Measurements from ENCODE around the gene SCRN2. TPM values are rescaled to one million over a fixed set of nuclear protein-coding genes. Genes with fewer than 3 reads are reported as not detected.
A peak's percentile ranks its signal among the peaks of the same experiment; 100 is the strongest.

Gene SCRN2
- total and polyA plus RNA-seq, 2 experiments from 2014 or later: 40.6 to 45.5 TPM

- Histone ChIP-seq H3K36me3 (ENCODE audit: insufficient read depth) (no peaks in the 10 kb centered on the region), H2AFZ (peak overlapping the region; percentile 85), H3K4me3 (no peak overlapping the region), H3K27ac (ENCODE audit: low read depth) (no peak overlapping the region), H3K9me2 (ENCODE audit: insufficient read depth) (no peaks in the 10 kb centered on the region), H3K4me1 (ENCODE audit: insufficient read depth) (peaks cover 16% of the 10 kb centered on the region), H3K79me2 (replicated peaks; ENCODE audit: insufficient read depth) (no peaks in the 10 kb centered on the region), H3F3A (replicated peaks; ENCODE audit: low read depth) (0 out of 2 replicates have a peak, but pooled peaks cover 2% of the 10 kb centered on the region), H3K4me2 (peak overlapping the region; percentile 69), H3K27me3 (ENCODE audit: insufficient read depth) (no peaks in the 10 kb centered on the region), H4K20me1 (replicated peaks; ENCODE audit: insufficient read depth) (no peaks in the 10 kb centered on the region)
- Mint-ChIP-seq H3K4me1 (peaks cover 24% of the 10 kb centered on the region), H3K27me3 (ENCODE audit: insufficient read depth, low read depth, poor library complexity) (peaks cover 20% of the 10 kb centered on the region), H3K4me3 (no peak overlapping the region), H3K36me3 (ENCODE audit: low read depth) (no peaks in the 10 kb centered on the region), H3K9me3 (no peaks in the 10 kb centered on the region), H3K27ac (no peak overlapping the region)
- DNase-seq (ENCODE audit: low spot score) (peak; percentile 55), ATAC-seq (peak; percentile 38)
- peak; percentile 41 for TF ChIP-seq REST (IDR thresholded peaks at IDR 0.05; ENCODE audit: unreplicated experiment)
- no peak for TF ChIP-seq CREB1 (CRISPR knock-in tag; IDR thresholded peaks at IDR 0.05; ENCODE audit: low read depth)
- TF ChIP-seq ETS1 (IDR thresholded peaks at IDR 0.05): no peak
- TF ChIP-seq ZNF331 (CRISPR knock-in tag; IDR thresholded peaks at IDR 0.05; ENCODE audit: low read depth): no peak
These were observed 44.0 kb upstream of the SCRN2 start for GRCh38 chr17:47884905-47885730.

GRCh38 chr17:47884427-47884740 lies 43.3 kb upstream of the SCRN2 start:
- H3K27ac Mint-ChIP-seq: no peak overlapping the region
- no peaks in the 10 kb centered on the region for H3K79me2 ChIP-seq (replicated peaks; ENCODE audit: insufficient read depth)
- no peaks in the 10 kb centered on the region for H3K36me3 ChIP-seq (ENCODE audit: insufficient read depth)
- ATAC-seq (peak; percentile 18), DNase-seq (ENCODE audit: low spot score) (no peak)
- H3K36me3 Mint-ChIP-seq (ENCODE audit: low read depth): no peaks in the 10 kb centered on the region
- H3K4me1 Mint-ChIP-seq: peaks cover 22% of the 10 kb centered on the region
- peak overlapping the region; percentile 85; the same call in 1 of the 2 replicates for H2AFZ ChIP-seq
- no peaks in the 10 kb centered on the region for H3K9me3 Mint-ChIP-seq
- peak overlapping the region; percentile 69 for H3K4me2 ChIP-seq
- peaks cover 20% of the 10 kb centered on the region for H3K27me3 Mint-ChIP-seq (ENCODE audit: insufficient read depth, low read depth, poor library complexity)
- H4K20me1 ChIP-seq (replicated peaks; ENCODE audit: insufficient read depth): no peaks in the 10 kb centered on the region
- H3K27me3 ChIP-seq (ENCODE audit: insufficient read depth): no peaks in the 10 kb centered on the region
- no peak overlapping the region for H3K27ac ChIP-seq (ENCODE audit: low read depth)
- no peak overlapping the region for H3K4me3 Mint-ChIP-seq
- no peaks in the 10 kb centered on the region for H3K9me2 ChIP-seq (ENCODE audit: insufficient read depth)
- H3F3A ChIP-seq (replicated peaks; ENCODE audit: low read depth): 0 out of 2 replicates have a peak, but pooled peaks cover 2% of the 10 kb centered on the region
- peaks cover 16% of the 10 kb centered on the region for H3K4me1 ChIP-seq (ENCODE audit: insufficient read depth)
- H3K4me3 ChIP-seq: no peak overlapping the region
- no peak for TF ChIP-seq NANOG (IDR thresholded peaks at IDR 0.05; ENCODE audit: borderline replicate concordance)
- no peak for TF ChIP-seq ZNF114 (CRISPR knock-in tag; IDR thresholded peaks at IDR 0.05)
- TF ChIP-seq STAT1 (IDR thresholded peaks at IDR 0.05; ENCODE audit: unreplicated experiment): no peak
- no peak for TF ChIP-seq CTCF (conservative IDR thresholded peaks at IDR 0.05; ENCODE audit: low read depth in 2 of 2)
